HG02678 (cell line): ENCODE measurements around the gene IQGAP3.

Experiments
- ATAC-seq: cut with Tn5 transposase; IDR thresholded peaks from one replicate; pipeline ENCODE4 v1.9.1; 2021; ENCODE audit warnings: mild to moderate bottlenecking, moderate library complexity; ENCODE audit not compliant: unreplicated experiment

Gene IQGAP3

GRCh38 chr1:156516821-156517220, 55.5 kb downstream of the IQGAP3 start:
- ATAC-seq = no peak

- no peak for ATAC-seq
Observed at GRCh38 chr1:156515956-156516355, 56.4 kb downstream of the IQGAP3 start.

DNA sequence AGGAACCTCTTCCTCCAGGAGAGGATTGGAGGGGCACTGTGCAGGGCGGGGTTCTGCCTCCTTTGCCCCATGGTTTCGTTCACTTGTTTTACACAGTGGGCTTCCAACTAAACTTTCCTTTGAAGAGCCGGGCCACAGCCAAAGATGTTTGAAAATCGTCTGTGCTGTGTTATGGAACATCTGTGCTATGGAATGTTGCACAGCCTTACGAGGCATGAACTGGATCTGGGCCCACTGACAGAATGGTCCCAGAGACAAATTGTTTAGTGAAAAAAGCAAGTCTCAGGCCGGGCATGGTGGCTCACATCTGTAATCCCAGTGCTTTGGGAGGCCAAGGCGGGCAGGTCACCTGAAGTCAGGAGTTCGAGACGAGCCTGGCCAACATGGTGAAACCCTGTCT, 59.2 kb downstream of the IQGAP3 start:
- ATAC-seq = no peak

- no peak for ATAC-seq
Observed at GRCh38 chr1:156511644-156512043, 60.7 kb downstream of the IQGAP3 start.

DNA sequence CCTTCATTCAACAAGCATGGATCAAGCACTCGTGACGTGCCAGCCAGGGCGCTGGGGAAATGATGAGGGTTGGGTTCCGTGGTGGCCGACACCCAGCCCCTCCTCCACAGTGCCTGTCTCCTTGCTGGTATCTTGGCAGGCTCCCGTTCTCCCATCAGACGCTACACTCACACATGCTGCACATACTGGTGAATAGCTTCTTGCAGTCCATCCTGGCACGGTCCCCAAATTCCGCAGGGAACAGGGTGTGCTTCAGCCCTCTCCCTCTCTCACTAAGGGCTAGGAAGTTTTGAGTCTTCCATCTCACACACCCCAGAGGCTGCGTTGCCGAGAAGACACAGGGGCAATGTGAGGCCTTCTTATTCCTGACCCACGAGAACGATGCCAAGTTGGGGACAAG, 61.7 kb downstream of the IQGAP3 start:
- ATAC-seq = no peak

- ATAC-seq = no peak
Observed at GRCh38 chr1:156509424-156510034, 62.8 kb downstream of the IQGAP3 start.

DNA sequence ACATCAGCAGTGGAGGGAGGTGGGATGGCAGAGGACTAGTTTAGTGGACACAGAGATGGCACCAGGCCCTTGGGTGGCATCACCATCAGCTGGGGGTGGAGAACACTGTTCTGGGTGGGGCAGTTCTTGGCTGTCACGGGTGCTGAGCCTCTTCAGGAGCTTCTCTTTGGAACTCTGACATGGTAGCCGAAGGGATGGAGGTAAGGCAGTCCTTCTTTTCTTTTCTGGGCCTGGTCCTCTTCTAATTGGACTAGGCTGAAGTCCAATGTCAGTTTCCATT, 63.5 kb downstream of the IQGAP3 start:
- ATAC-seq = no peak

DNA sequence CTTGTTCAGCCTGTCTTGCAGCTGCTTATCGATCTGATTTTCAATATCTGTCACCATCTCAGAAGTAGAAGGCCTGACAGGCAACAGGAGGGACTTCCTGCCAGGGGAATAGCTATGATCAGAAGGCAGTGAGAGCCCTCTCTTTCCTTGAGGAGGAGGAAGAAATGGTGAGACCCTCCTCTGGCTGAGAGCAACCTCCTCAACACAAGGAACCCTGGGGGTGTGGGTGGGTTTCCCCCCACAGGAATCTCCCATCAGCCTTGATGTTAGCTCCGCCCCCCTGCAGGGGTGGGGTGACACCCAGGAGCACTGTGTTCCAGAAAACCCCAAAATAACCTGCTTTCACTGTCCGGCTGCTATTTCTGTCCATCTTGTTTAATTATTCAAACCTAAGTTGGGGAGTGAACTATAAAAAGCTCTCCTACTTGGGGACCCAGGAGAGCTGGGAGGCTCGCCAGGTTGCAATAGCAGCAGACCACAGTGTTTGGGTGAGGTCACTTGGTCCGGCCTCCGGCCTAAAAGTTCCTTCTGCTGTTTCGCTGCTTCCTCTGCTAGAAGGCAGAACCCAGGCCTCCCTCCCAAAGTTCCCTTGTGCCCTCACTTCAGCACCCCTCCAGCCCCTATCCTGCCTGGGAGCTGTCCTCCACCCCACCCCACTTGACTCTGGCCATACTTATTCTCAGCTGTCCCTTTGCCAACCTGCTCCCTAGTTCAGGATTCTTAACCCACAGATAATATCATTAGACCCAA, 64.0 kb downstream of the IQGAP3 start:
- no peak for ATAC-seq

DNA sequence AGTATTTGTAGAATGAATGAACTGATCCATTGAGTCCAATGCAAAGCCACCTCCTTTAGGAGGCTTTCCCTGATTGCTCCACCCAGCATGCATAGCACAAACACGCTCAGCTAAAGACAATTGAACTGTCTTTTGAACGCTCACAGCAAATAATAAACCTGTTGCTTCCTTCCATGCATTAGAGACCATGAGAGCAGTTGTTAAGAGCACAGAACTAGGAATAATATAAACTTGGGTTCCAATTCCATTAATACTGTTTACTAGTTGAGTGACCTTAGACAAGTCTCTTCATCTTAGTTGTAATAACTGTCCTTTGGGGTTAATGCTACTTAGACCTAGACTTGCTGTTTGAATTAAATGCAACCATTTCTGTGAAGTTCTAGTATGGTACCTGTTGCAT, 65.9 kb downstream of the IQGAP3 start:
- ATAC-seq = no peak

- ATAC-seq = no peak
Observed at GRCh38 chr1:156505679-156506298, 66.6 kb downstream of the IQGAP3 start.

GRCh38 chr1:156504821-156505678, 67.3 kb downstream of the IQGAP3 start:
- ATAC-seq = peak; percentile 41

DNA sequence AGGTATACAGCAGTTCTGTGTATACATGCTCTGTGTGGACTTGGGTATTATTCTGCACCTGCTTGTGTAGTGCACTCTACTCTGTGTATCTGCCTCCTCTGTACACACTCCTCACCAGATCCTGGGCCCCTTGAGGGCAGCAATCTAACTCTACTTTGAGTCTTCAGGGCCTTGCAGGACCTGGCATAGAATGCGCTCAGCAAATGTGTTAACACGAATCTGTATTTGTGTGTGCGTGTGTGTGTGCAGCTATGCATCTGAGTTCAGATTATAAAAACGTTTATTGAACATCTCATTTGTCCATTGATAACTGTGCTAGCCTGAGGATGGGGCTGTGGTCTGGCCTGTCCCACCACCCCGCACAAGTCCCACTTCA, 67.9 kb downstream of the IQGAP3 start:
- no peak for ATAC-seq

- no peak for ATAC-seq
Observed at GRCh38 chr1:156503698-156504437, 68.5 kb downstream of the IQGAP3 start.

DNA sequence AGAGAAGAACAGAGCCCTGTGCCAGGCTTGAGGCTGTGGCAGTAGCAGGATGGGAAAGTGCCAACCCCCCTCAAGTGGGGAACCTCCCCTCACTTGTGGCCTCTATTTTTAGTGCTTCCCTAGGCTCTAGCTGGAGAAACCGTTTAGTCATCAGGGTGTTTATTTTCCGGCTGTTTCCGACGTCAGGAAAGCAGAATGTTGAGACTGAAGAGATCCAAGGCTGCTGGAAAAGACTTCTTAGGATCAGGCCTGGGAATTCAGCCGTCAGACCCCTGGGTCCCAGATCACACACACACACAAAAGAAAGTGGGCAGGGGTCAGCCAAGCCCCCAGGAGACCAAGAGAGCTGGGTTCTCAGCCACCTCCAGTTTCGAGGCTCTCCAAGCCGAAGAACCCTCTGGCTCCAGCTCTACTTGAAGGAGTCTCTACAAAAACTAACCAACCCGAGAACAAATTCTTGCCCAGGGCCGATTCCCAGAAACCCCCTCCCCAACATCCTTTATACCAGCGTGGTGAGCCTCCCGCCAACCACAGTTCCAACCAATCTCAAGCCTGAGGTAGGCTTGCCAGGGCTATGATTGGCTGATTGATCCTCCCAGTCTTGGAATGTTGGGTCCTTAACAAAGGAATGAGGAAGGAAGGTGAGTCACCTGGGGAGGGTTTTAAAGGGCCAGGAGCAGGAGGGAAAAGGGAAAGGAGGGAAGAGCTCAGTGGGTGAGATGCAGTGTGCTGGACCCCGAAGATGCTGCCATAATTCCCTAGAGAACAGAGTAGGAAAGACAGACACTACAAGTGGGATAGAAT, 69.3 kb downstream of the IQGAP3 start:
- ATAC-seq = no peak

- ATAC-seq = no peak
Observed at GRCh38 chr1:156502391-156502893, 69.9 kb downstream of the IQGAP3 start.

GRCh38 chr1:156500793-156501506, 71.4 kb downstream of the IQGAP3 start:
- ATAC-seq = peak; percentile 46

- no peak for ATAC-seq
Observed at GRCh38 chr1:156500543-156500792, 71.9 kb downstream of the IQGAP3 start, which contains the start of gene MEF2D. MEF2D (minus strand) TSS chr1:156500775; CDS start chr1:156483292, 17,483 bp downstream.

DNA sequence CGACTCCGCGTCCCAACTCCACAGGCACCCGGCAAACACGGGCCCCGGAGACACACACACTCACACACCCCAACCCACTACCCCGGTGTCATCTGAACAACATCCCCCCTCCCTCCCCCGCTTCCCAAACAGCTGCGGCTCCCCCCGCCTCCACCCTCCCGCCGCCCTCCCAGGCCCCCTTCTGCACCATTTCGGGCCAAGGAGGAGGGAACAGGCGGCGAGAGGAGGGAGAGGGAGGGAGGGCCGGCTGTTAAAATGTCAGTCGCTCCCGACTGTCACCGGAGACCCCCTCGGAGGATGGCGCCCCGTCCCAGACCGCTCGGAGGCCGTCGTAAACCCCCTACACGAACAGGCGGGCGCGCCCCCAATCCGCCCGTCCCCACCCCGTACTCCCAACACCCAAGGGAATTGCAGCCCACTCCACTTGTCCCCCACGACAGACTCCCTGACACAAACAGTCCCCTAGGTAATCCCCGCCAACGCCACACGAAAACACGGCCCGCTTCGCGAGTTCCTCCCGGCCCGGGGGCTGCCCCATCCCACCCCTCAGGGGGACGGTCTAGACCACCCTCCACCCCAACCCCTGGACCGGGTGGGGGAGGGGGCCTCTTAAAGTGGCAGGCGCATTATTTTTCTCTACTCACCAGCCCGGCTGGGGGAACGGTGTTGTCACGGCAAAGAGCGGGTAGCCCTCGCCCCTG, 72.4 kb downstream of the IQGAP3 start:
- no peak for ATAC-seq
